Hematopoietic multipotent progenitor cell treated with erythropoietin and hydrocortisone succinate and interleukin-3 and kit ligand, for 6 days (in vitro differentiated cells): Measurements from ENCODE around the gene ARF6.

ENCODE experiments used
- DNase-seq: peaks from one replicate; pipeline ENCODE4 v3.0.0-alpha.2; 2015

The ARF6 gene

GRCh38 chr14:49945448-49946319, 52.8 kb downstream of the ARF6 start:
- DNase-seq: no peak
